Fibroblast of lung (primary cell): ENCODE results near the gene FCRLA. TPM values are rescaled to one million over a fixed set of nuclear protein-coding genes. Genes with fewer than 3 reads are reported as not detected.

Source experiments
- DNase-seq, 2 donors: peaks; one replicate each; pipeline versions ENCODE4 v3.0.0 to v3.0.0-alpha.2; 2010; ENCODE audit warnings: low read depth in 2 of 2
- H2AFZ ChIP-seq: 2 replicates; pipeline ENCODE4 v1.5.1; 2012; ENCODE audit warnings: low read length, control low read depth, inconsistent platforms
- H3K27ac ChIP-seq: 2 replicates; pipeline ENCODE4 v1.5.1; 2011; ENCODE audit warnings: low read length, control low read depth; ENCODE audit not compliant: insufficient read depth
- H3K27me3 ChIP-seq: 2 replicates; pipeline ENCODE4 v1.5.1; 2011; ENCODE audit warnings: mild to moderate bottlenecking, low read length; ENCODE audit not compliant: control insufficient read depth, insufficient read depth
- H3K36me3 ChIP-seq: 2 replicates; pipeline ENCODE4 v1.5.1; 2011; ENCODE audit warnings: low read length; ENCODE audit not compliant: control insufficient read depth, insufficient read depth
- H3K4me1 ChIP-seq: 2 replicates; pipeline ENCODE4 v1.5.1; 2011; ENCODE audit warnings: low read length; ENCODE audit not compliant: control insufficient read depth, insufficient read depth; ENCODE audit errors: extremely low read depth
- H3K4me2 ChIP-seq: 2 replicates; pipeline ENCODE4 v1.5.1; 2011; ENCODE audit warnings: low read length, control low read depth; ENCODE audit not compliant: insufficient read depth; ENCODE audit errors: extremely low read depth
- H3K4me3 ChIP-seq, 4 experiments: fragments of 200-600 bp in 1 of 4; sonication (generic) in 1 of 4; replicated peaks in 1 of 4; 2 replicates each; pipeline ENCODE4 v1.5.1; 2011 to 2016; ENCODE audit warnings: low read length in 4 of 4, low read depth in 3 of 4, mild to moderate bottlenecking in 3 of 4, control low read depth in 2 of 4, inconsistent platforms in 1 of 4, mixed read lengths in 1 of 4; ENCODE audit not compliant: insufficient read depth in 1 of 4; ENCODE audit errors: control extremely low read depth in 1 of 4
- H3K79me2 ChIP-seq: 2 replicates; pipeline ENCODE4 v1.5.1; 2012; ENCODE audit warnings: mild to moderate bottlenecking, low read length, inconsistent platforms; ENCODE audit not compliant: control insufficient read depth, insufficient read depth
- H3K9ac ChIP-seq: 2 replicates; pipeline ENCODE4 v1.5.1; 2011; ENCODE audit warnings: mild to moderate bottlenecking, low read length, control low read depth; ENCODE audit not compliant: insufficient read depth
- H3K9me3 ChIP-seq: 2 replicates; pipeline ENCODE4 v1.5.1; 2012; ENCODE audit warnings: low read depth, low read length; ENCODE audit not compliant: control insufficient read depth, insufficient read depth
- H4K20me1 ChIP-seq: 2 replicates; pipeline ENCODE4 v1.5.1; 2011; ENCODE audit warnings: low read length; ENCODE audit not compliant: control insufficient read depth, insufficient read depth; ENCODE audit errors: extremely low read depth
- EZH2 ChIP-seq: IDR thresholded peaks from 2 replicates; pipeline ENCODE4 v1.5.1; 2012; ENCODE audit warnings: low read length, control low read depth, mild to moderate bottlenecking; ENCODE audit errors: missing control alignments
- polyA plus RNA-seq, 2 donors: library from polyadenylated mRNA; depleted of rRNA in 1 of 2; stranded (reverse) in 1 of 2; unstranded in 1 of 2; fragments of >200 nt; gene quantifications; 2 replicates each; pipeline ENCODE4 v1.2.1, GENCODE V29; 2011 to 2012; ENCODE audit warnings: missing spikeins in 1 of 2
- total RNA-seq: library from RNA; depleted of rRNA; stranded (reverse); fragments of >200 nt; gene quantifications from 2 replicates; pipeline ENCODE4 v1.2.1, GENCODE V29; 2014
- TF ChIP-seq, protein P1 (sequence below), 2 donors: IDR thresholded peaks in 1 of 2; conservative IDR thresholded peaks in 1 of 2; 1 replicate in 1 of 2; 2 replicates in 1 of 2; pipeline ENCODE4 v1.5.1; 2011 to 2012; ENCODE audit warnings: low read length in 2 of 2, control low read depth in 1 of 2, inconsistent platforms in 1 of 2, low read depth in 1 of 2, mild to moderate bottlenecking in 1 of 2

The FCRLA gene
- total and polyA plus RNA-seq, 2 donors (not counting 1 experiment from before 2014, with no cell fraction given) = 0.17 to 0.56 TPM

DNA sequence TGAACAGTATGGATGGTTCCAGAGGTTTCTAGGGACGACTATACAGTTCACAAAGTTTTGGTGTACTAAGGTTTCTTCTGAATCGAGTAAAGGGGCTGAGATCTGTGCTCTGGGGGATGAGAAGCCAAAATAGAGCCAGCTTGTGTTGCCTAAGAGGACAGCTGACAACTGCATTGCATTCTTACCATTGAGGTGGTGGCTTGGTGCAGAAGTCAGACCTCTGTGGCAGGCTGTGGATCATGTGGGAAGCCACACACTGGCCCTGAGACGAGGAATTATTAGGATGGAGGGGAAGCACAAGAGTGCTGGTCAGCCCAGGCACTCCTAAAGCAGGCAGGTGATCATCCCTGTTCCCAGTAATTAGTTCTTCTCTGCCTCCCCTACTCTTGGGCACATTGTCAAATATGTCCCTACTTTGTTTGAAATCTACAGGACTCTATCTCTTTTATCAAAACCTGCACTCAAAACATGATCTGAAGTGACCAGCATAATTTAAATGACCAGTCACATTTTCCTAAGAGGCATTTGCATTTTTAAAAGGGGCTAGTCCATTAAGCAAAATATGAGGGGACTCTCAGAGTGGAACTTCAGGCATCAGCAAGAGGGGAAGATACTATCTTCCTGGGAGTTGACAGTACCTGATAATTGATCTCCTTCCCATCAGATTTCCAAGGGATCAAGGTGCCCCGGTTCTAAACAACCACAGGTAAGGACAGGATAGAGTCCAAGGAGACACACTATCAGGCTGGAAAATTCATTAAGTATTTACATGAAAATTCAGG, 14.1 kb downstream of the FCRLA start, which contains the start of gene FCRLB:
FCRLB (plus strand) TSS at position 589 of the 782 bp plus-strand sequence. CDS start 1,129 bp downstream, outside the sequence.
- Histone ChIP-seq H4K20me1 (no peaks in the 10 kb centered on the region), H3K4me2 (no peak within 1 kb of the TSS), H3K79me2 (no peaks in the 10 kb centered on the region), H3K27ac (peak within 1 kb of the TSS; percentile 56), H2AFZ (no peak within 1 kb of the TSS), H3K27me3 (no peaks in the 10 kb centered on the region), H3K9me3 (no peaks in the 10 kb centered on the region), H3K4me1 (peaks cover 11% of the 10 kb centered on the region), H3K36me3 (no peaks in the 10 kb centered on the region), H3K9ac (no peak within 1 kb of the TSS), H3K4me3 (no peak within 1 kb of the TSS)
- no peak for TF ChIP-seq EZH2
- TF ChIP-seq, protein P1, sequence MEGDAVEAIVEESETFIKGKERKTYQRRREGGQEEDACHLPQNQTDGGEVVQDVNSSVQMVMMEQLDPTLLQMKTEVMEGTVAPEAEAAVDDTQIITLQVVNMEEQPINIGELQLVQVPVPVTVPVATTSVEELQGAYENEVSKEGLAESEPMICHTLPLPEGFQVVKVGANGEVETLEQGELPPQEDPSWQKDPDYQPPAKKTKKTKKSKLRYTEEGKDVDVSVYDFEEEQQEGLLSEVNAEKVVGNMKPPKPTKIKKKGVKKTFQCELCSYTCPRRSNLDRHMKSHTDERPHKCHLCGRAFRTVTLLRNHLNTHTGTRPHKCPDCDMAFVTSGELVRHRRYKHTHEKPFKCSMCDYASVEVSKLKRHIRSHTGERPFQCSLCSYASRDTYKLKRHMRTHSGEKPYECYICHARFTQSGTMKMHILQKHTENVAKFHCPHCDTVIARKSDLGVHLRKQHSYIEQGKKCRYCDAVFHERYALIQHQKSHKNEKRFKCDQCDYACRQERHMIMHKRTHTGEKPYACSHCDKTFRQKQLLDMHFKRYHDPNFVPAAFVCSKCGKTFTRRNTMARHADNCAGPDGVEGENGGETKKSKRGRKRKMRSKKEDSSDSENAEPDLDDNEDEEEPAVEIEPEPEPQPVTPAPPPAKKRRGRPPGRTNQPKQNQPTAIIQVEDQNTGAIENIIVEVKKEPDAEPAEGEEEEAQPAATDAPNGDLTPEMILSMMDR (conservative IDR thresholded peaks at IDR 0.05 in 1 of 2, IDR thresholded peaks at IDR 0.05 in 1 of 2; ENCODE audit: low read depth in 1 of 2, low read length in 2 of 2) = no peak
- no peak for DNase-seq

DNA sequence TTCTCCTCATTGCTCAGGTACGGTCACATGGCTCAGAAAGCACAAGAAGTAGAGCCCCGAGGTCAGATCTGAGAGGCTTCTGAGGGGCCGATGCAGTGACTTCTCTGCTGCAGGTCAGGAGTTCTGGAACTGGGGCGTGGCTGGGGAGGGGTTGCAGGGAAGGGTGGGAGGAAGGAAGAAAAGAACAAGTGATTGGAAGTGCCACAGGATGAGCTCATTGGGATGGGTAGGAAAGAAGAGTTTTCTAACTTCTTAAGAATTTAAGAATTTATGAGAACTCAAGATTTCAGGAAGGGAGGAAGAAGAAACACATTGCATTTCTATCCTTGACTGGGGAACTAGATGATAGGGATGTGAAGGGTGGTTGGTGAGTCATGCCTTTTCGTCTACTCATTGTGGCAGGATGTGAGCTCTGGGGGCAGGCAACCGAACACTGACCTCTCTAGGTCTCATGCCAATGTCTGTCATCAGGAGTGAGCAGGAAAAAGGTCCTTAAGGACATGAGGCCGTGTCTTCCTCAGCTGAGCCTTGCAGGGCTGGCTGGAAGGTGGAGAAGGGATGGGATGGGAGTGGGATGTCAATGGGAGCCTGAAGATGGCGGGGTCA, 14.8 kb downstream of the FCRLA start:
- DNase-seq = peak; percentile 52 to 89
- no peak overlapping the region for H2AFZ ChIP-seq
- TF ChIP-seq, protein P1 (conservative IDR thresholded peaks at IDR 0.05 in 1 of 2, IDR thresholded peaks at IDR 0.05 in 1 of 2; ENCODE audit: low read depth in 1 of 2, low read length in 2 of 2) = no peak
- H3K36me3 ChIP-seq = no peaks in the 10 kb centered on the region
- H3K4me1 ChIP-seq = peaks cover 11% of the 10 kb centered on the region
- H3K79me2 ChIP-seq = no peaks in the 10 kb centered on the region
- H3K27ac ChIP-seq = peak overlapping the region; percentile 56
- no peak overlapping the region for H3K9ac ChIP-seq
- H3K27me3 ChIP-seq = no peaks in the 10 kb centered on the region
- H3K4me2 ChIP-seq = no peak overlapping the region
- no peak overlapping the region for H3K4me3 ChIP-seq
- no peaks in the 10 kb centered on the region for H3K9me3 ChIP-seq
- H4K20me1 ChIP-seq = no peaks in the 10 kb centered on the region

DNA sequence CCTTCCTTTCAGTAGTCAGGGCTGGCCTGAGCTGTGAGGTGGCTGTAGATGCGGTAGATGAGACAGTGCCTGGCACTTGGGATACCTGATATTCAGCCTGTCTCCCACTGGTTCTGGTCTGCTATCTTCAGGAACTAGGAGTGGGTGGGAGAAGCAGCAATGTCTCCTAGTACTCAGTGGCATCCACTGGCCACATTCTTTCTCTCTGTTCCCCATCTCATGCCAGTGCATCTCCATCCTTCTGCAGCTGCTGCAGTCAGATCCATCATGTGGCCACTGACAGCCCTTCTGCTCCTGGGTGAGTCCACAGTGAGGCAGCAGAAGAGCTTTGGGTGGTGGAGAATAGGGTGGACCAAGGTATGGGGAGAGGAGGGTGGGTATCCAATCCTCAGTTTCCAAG, 15.4 kb downstream of the FCRLA start:
- Histone ChIP-seq H3K4me3 (no peak overlapping the region), H3K9ac (no peak overlapping the region), H3K4me2 (no peak overlapping the region), H3K79me2 (no peaks in the 10 kb centered on the region), H2AFZ (no peak overlapping the region), H3K27ac (peak overlapping the region; percentile 34), H3K36me3 (no peaks in the 10 kb centered on the region), H3K27me3 (no peaks in the 10 kb centered on the region), H3K9me3 (no peaks in the 10 kb centered on the region), H3K4me1 (peaks cover 11% of the 10 kb centered on the region), H4K20me1 (no peaks in the 10 kb centered on the region)
- no peak for TF ChIP-seq EZH2
- TF ChIP-seq, protein P1 (conservative IDR thresholded peaks at IDR 0.05 in 1 of 2, IDR thresholded peaks at IDR 0.05 in 1 of 2; ENCODE audit: low read depth in 1 of 2, low read length in 2 of 2) = no peak
- DNase-seq = no peak
